Neutrophil (primary cell): Measurements from ENCODE around the gene FBXW8.

ENCODE experiments used
- H3K27ac ChIP-seq: fragments of 200-600 bp; sonication (generic); 2 replicates; pipeline ENCODE4 v1.5.1; 2016; ENCODE audit warnings: mild to moderate bottlenecking, moderate library complexity
- H3K27me3 ChIP-seq: fragments of 200-600 bp; sonication (generic); 2 replicates; pipeline ENCODE4 v1.6.0; 2016; ENCODE audit warnings: mild to moderate bottlenecking
- H3K36me3 ChIP-seq: fragments of 200-600 bp; sonication (generic); 2 replicates; pipeline ENCODE4 v1.5.1; 2017
- H3K4me1 ChIP-seq, 2 experiments: fragments of 200-600 bp in 1 of 2; sonication (generic) in 1 of 2; 1 replicate in 1 of 2; 2 replicates in 1 of 2; pipeline versions ENCODE4 v1.5.1 to v1.6.1; 2013 to 2016; ENCODE audit warnings: low read depth in 1 of 2, low read length in 1 of 2, mild to moderate bottlenecking in 1 of 2, moderate library complexity in 1 of 2; ENCODE audit not compliant: control insufficient read depth in 1 of 2, insufficient read depth in 1 of 2
- H3K4me3 ChIP-seq, 2 experiments: fragments of 200-600 bp in 1 of 2; sonication (generic) in 1 of 2; 1 replicate in 1 of 2; 2 replicates in 1 of 2; pipeline ENCODE4 v1.5.1; 2013 to 2016; ENCODE audit warnings: low read depth in 1 of 2, low read length in 1 of 2, mild to moderate bottlenecking in 1 of 2, moderate library complexity in 1 of 2
- H3K9me3 ChIP-seq: fragments of 200-600 bp; sonication (generic); 2 replicates; pipeline ENCODE4 v1.5.1; 2016
- CTCF ChIP-seq: fragments of 200-600 bp; sonication (generic); IDR thresholded peaks from 2 replicates; pipeline ENCODE4 v1.5.1; 2016; ENCODE audit warnings: antibody characterized with exemption

The FBXW8 gene

GRCh38 chr12:117064596-117064995 is 153.8 kb downstream of the FBXW8 start:
- Histone ChIP-seq H3K27me3 (no peaks in the 10 kb centered on the region), H3K27ac (peak overlapping the region; percentile 92), H3K4me3 (peak overlapping the region; percentile 43 to 55), H3K4me1 (peaks cover 99 to 100% of the 10 kb centered on the region in 2 experiments), H3K36me3 (no peaks in the 10 kb centered on the region), H3K9me3 (no peaks in the 10 kb centered on the region)
- TF ChIP-seq CTCF = no peak

- H3K4me3 ChIP-seq = peak overlapping the region in 1 of 2 experiments; percentile 3
- H3K36me3 ChIP-seq = no peaks in the 10 kb centered on the region
- no peak for TF ChIP-seq CTCF
- peaks cover 99 to 100% of the 10 kb centered on the region in 2 experiments for H3K4me1 ChIP-seq
- H3K27me3 ChIP-seq = no peaks in the 10 kb centered on the region
- H3K27ac ChIP-seq = peak overlapping the region; percentile 92
- H3K9me3 ChIP-seq = no peaks in the 10 kb centered on the region
Observed at GRCh38 chr12:117067016-117067415, 156.3 kb downstream of the FBXW8 start.

GRCh38 chr12:117067638-117068037 is 156.9 kb downstream of the FBXW8 start:
- H3K4me1 ChIP-seq = peaks cover 97 to 99% of the 10 kb centered on the region in 2 experiments
- no peak for TF ChIP-seq CTCF
- peak overlapping the region; percentile 92 for H3K27ac ChIP-seq

GRCh38 chr12:117068492-117068891 is 157.7 kb downstream of the FBXW8 start:
- H3K4me3 ChIP-seq = no peak overlapping the region
- H3K27ac ChIP-seq = peak overlapping the region; percentile 92
- H3K4me1 ChIP-seq = peaks cover 91 to 94% of the 10 kb centered on the region in 2 experiments
- H3K9me3 ChIP-seq = no peaks in the 10 kb centered on the region
- TF ChIP-seq CTCF = no peak
- H3K36me3 ChIP-seq = no peaks in the 10 kb centered on the region
- no peaks in the 10 kb centered on the region for H3K27me3 ChIP-seq

More at GRCh38 chr12:117067638-117068037, 156.9 kb downstream of the FBXW8 start:
- Histone ChIP-seq H3K4me3 (peak overlapping the region in 1 of 2 experiments; percentile 3), H3K36me3 (no peaks in the 10 kb centered on the region), H3K27me3 (no peaks in the 10 kb centered on the region), H3K9me3 (no peaks in the 10 kb centered on the region)

GRCh38 chr12:117069101-117069797 is 158.5 kb downstream of the FBXW8 start:
- H3K36me3 ChIP-seq = no peaks in the 10 kb centered on the region
- H3K27me3 ChIP-seq = no peaks in the 10 kb centered on the region
- peak overlapping the region; percentile 92 for H3K27ac ChIP-seq
- H3K4me1 ChIP-seq = peaks cover 83 to 86% of the 10 kb centered on the region in 2 experiments
- H3K4me3 ChIP-seq = peak overlapping the region; percentile 26 to 43
- TF ChIP-seq CTCF = no peak
- no peaks in the 10 kb centered on the region for H3K9me3 ChIP-seq
